HEK293T (cell line): Measurements from ENCODE around the gene CDK5RAP3.

Source experiments
- ARNT ChIP-seq: fragments of 450-650 bp; IDR thresholded peaks from 2 replicates; pipeline ENCODE4 v1.6.1; 2017; ENCODE audit warnings: mild to moderate bottlenecking
- BHLHE40 ChIP-seq: fragments of 450-650 bp; IDR thresholded peaks from 2 replicates; pipeline ENCODE4 v1.6.1; 2016; ENCODE audit warnings: mild to moderate bottlenecking, moderate library complexity, borderline replicate concordance
- CTBP1 ChIP-seq: fragments of 450-650 bp; IDR thresholded peaks from 2 replicates; pipeline ENCODE4 v1.6.1; 2016; ENCODE audit warnings: borderline replicate concordance
- FOXA1 ChIP-seq: fragments of 450-650 bp; IDR thresholded peaks from 2 replicates; pipeline ENCODE4 v1.6.1; 2016; ENCODE audit warnings: mild to moderate bottlenecking
- FOXM1 ChIP-seq: fragments of 450-650 bp; IDR thresholded peaks from 2 replicates; pipeline ENCODE4 v1.6.1; 2017; ENCODE audit warnings: mild to moderate bottlenecking, borderline replicate concordance
- L3MBTL2 ChIP-seq: fragments of 450-650 bp; conservative IDR thresholded peaks from 2 replicates; pipeline ENCODE4 v1.6.1; 2016; ENCODE audit warnings: mild to moderate bottlenecking
- TARDBP ChIP-seq: fragments of 450-650 bp; IDR thresholded peaks from 2 replicates; pipeline ENCODE4 v1.6.1; 2016

- TF ChIP-seq L3MBTL2 = no peak
- no peak for TF ChIP-seq FOXM1
- no peak for TF ChIP-seq CTBP1
- TF ChIP-seq BHLHE40 = no peak
- TF ChIP-seq TARDBP = no peak
- TF ChIP-seq ARNT = no peak
- no peak for TF ChIP-seq FOXA1
Observed at GRCh38 chr17:47993964-47994363, 23.1 kb downstream of the CDK5RAP3 start.
